ENCODE measurements around the gene ZNF385B.

DNA sequence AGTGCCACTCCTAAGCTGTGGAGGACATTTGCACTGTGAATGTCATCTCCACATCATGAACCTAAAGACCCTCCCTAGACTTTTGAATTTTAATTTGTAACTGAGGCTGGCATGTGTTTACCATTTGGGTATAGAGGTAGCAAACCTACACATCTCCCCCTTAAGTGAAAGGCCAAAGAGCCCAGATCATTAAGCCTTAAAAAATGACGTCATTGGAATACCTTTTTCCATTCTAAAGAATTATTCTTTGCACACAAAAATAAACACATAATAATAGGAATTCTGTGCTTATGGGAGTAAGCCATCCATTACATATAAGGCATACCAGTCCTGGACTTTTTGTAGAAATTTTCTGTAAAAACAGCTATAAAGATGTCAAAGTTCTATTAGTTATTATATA lies 38.9 kb downstream of the ZNF385B start:
- no peak for TF ChIP-seq POLR2A (IDR thresholded peaks at IDR 0.05)
- TF ChIP-seq, protein P1, sequence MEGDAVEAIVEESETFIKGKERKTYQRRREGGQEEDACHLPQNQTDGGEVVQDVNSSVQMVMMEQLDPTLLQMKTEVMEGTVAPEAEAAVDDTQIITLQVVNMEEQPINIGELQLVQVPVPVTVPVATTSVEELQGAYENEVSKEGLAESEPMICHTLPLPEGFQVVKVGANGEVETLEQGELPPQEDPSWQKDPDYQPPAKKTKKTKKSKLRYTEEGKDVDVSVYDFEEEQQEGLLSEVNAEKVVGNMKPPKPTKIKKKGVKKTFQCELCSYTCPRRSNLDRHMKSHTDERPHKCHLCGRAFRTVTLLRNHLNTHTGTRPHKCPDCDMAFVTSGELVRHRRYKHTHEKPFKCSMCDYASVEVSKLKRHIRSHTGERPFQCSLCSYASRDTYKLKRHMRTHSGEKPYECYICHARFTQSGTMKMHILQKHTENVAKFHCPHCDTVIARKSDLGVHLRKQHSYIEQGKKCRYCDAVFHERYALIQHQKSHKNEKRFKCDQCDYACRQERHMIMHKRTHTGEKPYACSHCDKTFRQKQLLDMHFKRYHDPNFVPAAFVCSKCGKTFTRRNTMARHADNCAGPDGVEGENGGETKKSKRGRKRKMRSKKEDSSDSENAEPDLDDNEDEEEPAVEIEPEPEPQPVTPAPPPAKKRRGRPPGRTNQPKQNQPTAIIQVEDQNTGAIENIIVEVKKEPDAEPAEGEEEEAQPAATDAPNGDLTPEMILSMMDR (IDR thresholded peaks at IDR 0.05): no peak

Data from Peyer's patch (tissue), 4 donors.